Stimulated activated CD4-positive, alpha-beta T cell treated with anti-CD3 and anti-CD28 coated beads, TNF-alpha, amount 100 ng/mL, for 48 hours (primary cell): ENCODE data around the gene FLOT1.
"Not testable (repeated sequence)": the region's sequence is repeated elsewhere in the genome, so short reads cannot be mapped to it uniquely, and the experiment has no call there.

Experiments
- DNase-seq, 3 donors: peaks; one replicate each; pipeline ENCODE4 v3.0.0-alpha.2; 2020; ENCODE audit warnings: low read depth in 3 of 3

The FLOT1 gene

DNA sequence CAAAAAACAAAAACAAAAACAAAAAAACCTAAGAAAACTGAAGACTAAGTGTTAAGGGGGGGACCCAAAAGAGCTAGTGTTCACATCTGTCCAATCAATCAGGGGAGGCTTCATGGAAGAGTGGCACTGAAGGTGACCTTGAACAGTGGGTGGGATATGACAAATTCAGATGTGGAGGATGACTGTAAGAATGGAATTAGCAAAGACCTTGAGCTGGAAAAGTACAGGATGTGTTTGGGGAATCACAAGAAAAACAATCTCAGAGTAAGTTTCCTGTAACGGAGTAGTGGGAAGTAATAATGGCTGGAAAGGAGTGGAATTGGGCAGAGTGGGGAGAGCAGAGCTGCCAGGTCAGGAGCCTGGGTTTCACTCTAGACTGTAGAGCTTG lies 4.8 kb upstream of the FLOT1 start:
- no peak for DNase-seq

DNA sequence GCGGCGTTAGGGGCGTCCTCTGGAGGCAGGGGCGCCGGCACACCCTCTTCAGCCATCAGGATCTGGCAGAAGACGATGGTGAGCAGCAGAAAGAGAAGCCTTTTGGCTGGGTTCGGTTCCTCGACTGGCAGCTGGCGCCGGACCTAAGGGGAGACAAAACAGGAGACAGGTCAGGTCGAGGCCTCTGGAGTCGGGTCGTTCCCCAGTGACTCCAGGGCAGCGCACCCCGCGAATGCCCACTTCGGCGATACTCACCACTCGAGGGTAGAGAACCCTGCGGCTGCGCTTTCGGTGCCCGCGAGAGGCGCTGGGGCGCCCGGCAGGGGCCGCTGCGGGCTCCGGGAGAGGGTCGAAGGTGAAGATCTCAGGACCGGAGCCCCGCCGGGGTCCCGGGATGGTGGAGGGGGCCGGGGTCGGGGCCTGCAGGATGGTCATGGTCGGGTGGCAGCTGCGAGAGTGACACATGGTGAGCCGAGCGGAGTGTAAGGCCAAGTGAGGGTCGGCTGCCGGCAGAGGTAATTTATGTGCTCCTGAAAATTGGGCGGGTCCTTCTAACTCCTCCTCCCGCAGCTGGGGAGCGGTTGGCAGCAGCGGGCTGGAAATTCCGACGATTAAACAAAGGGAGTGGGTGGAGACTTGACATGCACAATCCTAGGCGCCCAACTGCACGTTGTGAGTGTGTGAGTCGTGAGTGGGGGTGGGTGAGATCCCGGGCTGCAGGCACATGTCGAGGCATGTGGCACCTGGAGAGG lies 1.7 kb upstream of the FLOT1 start, which contains the start of gene IER3:
Gene IER3, minus strand, starts transcription at position 494 of the 752 bp plus-strand sequence. Its CDS starts 29 bp downstream, at position 465.
- peak; percentile 77 to 85 (median 83) for DNase-seq

DNA sequence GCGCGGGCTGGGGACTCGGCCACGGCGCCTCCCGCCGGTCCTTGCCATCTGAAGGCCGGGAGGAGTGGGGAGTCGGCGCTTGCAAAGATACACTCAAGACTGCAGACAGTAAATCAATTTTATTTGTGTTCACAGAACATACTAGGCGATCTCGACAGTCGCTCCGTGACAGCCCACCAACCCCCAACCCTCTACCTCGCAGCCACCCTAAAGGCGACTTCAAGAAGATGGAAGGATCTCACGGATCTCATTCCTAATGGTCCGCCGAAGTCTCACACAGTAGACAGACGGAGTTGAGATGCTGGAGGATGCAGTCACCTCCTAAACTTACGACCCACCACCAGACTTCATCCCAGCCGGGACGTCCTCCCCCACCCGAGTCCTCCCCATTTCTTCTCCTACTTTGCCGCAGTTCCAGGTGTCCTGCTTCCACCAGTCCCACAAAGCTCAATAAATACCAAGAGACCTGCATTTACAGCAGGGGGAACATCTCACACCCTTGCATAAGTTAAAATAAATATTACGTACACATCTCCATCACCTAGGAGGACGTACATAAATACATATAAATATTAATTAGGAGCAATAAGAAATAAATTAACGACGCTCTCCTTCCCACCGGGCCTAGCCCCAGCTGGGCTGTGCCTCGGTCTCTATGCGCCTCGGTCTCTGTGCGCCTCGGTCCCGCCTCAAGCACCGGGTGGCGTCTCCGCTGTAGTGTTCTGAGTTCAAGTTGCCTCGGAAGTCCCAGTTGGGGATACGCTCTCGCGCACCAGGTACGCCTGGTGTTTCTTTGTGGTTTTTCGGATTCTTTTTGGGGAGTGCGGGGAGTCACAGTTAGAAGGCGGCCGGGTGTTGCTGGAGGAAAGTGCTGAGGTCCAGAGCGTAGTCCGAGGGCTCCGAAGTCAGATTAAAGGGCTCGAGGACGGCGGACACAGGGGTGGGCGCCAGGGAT lies 889 bp upstream of the FLOT1 start:
- DNase-seq: no peak

DNA sequence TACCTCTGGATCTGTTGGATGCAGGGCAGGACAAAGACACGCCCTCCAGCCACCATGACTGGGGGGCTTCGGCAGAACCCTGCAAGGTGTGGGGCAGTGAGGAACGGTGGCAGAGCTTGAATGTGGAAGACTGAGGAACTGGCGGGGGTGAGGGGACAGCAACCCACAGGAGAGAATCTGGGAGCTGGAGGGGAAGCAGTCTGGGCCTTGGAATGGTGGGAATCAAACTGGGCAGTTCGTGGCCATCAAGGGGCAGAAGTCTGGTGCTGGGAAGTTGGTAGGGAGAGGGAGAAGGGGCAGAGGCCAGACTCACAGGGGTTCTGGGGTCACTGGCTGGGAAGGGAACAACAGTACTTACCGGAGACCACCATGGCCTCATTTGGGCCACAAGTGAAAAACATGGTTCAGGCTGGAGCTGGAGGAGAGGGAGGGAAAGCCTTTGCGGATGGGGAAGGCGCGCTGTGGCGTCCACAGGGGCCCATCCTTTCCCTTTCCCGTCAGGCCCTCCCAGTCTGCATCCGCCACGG lies 635 bp downstream of the FLOT1 start:
- DNase-seq: no peak

GRCh38 chr6:30741063-30741779 lies 1.3 kb downstream of the FLOT1 start:
- no peak for DNase-seq

GRCh38 chr6:30740540-30740870 lies 2.0 kb downstream of the FLOT1 start:
- DNase-seq: no peak

- DNase-seq: no peak
These were observed 4.0 kb downstream of the FLOT1 start for GRCh38 chr6:30738532-30738931.

- no peak for DNase-seq
These were observed 6.7 kb downstream of the FLOT1 start for GRCh38 chr6:30735668-30736314.

DNA sequence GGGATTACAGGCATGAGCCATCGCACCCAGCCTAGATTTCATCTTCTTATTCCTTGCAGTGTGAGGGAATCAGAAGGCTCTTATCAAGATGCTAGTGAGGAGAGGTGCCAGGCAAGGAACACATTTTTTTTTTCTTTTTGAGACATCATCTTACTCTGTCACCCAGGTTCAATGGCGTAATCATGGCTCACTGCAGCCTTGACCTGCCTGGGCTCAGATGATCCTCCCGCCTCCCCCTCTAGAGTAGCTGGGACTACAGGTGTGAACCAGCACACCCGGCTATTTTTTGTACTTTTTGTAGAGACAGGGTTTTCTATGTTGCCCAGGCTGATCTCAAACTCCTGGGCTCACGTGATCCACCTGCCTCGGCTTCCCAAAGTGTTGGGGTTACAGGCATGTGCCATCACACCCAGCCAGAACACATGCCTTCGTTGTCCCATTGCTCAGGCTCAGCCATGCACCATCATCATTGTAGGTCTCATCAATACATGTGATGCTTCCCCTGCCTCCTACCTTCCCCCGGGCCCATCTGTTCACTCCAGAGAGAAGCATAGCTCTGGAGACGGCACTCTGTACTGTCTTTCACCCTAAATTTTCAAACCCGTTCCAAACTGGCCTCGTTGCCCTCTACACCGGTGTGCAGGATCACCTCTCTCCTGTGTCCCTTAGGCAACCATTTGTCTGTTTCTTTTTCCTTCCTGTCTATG lies 10.1 kb downstream of the FLOT1 start:
- no peak for DNase-seq

- peak; percentile 73 to 85 (median 82) for DNase-seq
These were observed 11.7 kb downstream of the FLOT1 start for GRCh38 chr6:30730601-30731435.

- no peak for DNase-seq
These were observed 14.4 kb downstream of the FLOT1 start for GRCh38 chr6:30727920-30728553.

GRCh38 chr6:30726506-30727413 lies 15.7 kb downstream of the FLOT1 start:
- no peak for DNase-seq

- DNase-seq: no peak
These were observed 16.6 kb downstream of the FLOT1 start for GRCh38 chr6:30725713-30726505.

- DNase-seq: no peak
These were observed 17.4 kb downstream of the FLOT1 start for GRCh38 chr6:30724906-30725667.

GRCh38 chr6:30723843-30724741 lies 18.4 kb downstream of the FLOT1 start:
- not testable (repeated sequence) for DNase-seq
